Stomach (tissue), 4 donors: ENCODE data around the gene PRLR.

Experiments
- CTCF ChIP-seq, 7 experiments: fragments of 450-650 bp in 4 of 7; fragments of 200-600 bp in 3 of 7; sonication (generic) in 3 of 7; IDR thresholded peaks; one replicate each; pipeline ENCODE4 v1.5.1; 2016 to 2019; ENCODE audit warnings: antibody characterized with exemption in 7 of 7, control low read depth in 2 of 7, mild to moderate bottlenecking in 1 of 7
- EP300 ChIP-seq: sonication (generic); formaldehyde crosslinking; IDR thresholded peaks from one replicate; pipeline ENCODE4 v1.6.1; 2017; ENCODE audit warnings: antibody characterized with exemption
- POLR2AphosphoS5 ChIP-seq, 3 donors: sonication (generic); formaldehyde crosslinking; IDR thresholded peaks; one replicate each; pipeline ENCODE4 v1.6.1; 2016; ENCODE audit warnings: antibody characterized with exemption in 3 of 3

DNA sequence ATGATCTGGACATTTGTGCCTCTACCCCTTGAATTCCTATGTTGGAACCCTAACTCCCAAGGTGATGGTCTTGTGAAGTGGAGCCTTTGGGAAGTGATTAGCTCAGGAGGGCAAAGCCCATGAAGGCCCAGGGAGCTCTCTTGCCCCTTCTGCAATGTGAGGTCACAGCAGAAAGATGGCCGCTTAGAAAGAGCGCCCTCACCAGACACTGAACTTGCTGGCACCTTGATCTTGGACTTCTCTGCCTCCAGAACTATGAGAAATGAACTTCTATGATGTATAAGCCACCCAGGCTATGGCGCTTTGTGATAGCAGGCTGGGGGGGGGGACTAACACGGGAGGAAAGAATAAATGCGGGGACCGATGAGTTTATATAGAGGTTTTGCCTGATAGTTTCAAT lies 227.8 kb downstream of the PRLR start:
- TF ChIP-seq CTCF (IDR thresholded peaks at IDR 0.05) (no peak), EP300 (no peak), POLR2AphosphoS5 (IDR thresholded peaks at IDR 0.05) (no peak)
